Measurements from ENCODE around the gene SLC8A1. TPM values are rescaled to one million over a fixed set of nuclear protein-coding genes. Genes with fewer than 3 reads are reported as not detected.

Gene SLC8A1
- total RNA-seq, 1 experiment from 2014 or later: not detected

GRCh38 chr2:40255103-40255502 is 196.8 kb downstream of the SLC8A1 start:
- BruUV-seq (replicated peaks): no TSS peak
- Histone ChIP-seq H3K4me3 (ENCODE audit: low read depth, low read length, poor library complexity, severe bottlenecking) (no peak overlapping the region), H3K27ac (ENCODE audit: low read depth, low read length, poor library complexity, severe bottlenecking) (no peak overlapping the region), H3K9me3 (ENCODE audit: low read depth, low read length, poor library complexity, severe bottlenecking) (no peaks in the 10 kb centered on the region), H3K27me3 (replicated peaks; ENCODE audit: insufficient read depth, low read depth, low read length, poor library complexity) (peaks cover 9% of the 10 kb centered on the region), H3K36me3 (ENCODE audit: insufficient read depth, low read length, poor library complexity, severe bottlenecking) (no peaks in the 10 kb centered on the region), H3K4me1 (ENCODE audit: insufficient read depth, low read length, poor library complexity, severe bottlenecking) (no peaks in the 10 kb centered on the region)
- no peak for DNase-seq (ENCODE audit: low spot score)
- TF ChIP-seq EZH2 (IDR thresholded peaks at IDR 0.05; ENCODE audit: borderline replicate concordance, low read depth, low read length, poor library complexity, severe bottlenecking) (no peak), CTCF (conservative IDR thresholded peaks at IDR 0.05; ENCODE audit: low read depth, low read length) (no peak)
- CTCF ChIA-PET: no interaction called here
- POLR2A ChIA-PET (ENCODE audit: low non-redundant PET): no interaction called here
- intact Hi-C loops (cut with micrococcal nuclease; ENCODE audit: unreplicated experiment): no loop called here

- no peaks in the 10 kb centered on the region for H3K4me1 ChIP-seq (ENCODE audit: insufficient read depth, low read length, poor library complexity, severe bottlenecking)
- no peaks in the 10 kb centered on the region for H3K9me3 ChIP-seq (ENCODE audit: low read depth, low read length, poor library complexity, severe bottlenecking)
- no TSS peak for BruUV-seq (replicated peaks)
- no peak overlapping the region for H3K4me3 ChIP-seq (ENCODE audit: low read depth, low read length, poor library complexity, severe bottlenecking)
- CTCF ChIA-PET: no interaction called here
- H3K27ac ChIP-seq (ENCODE audit: low read depth, low read length, poor library complexity, severe bottlenecking): no peak overlapping the region
- POLR2A ChIA-PET (ENCODE audit: low non-redundant PET): no interaction called here
- no peaks in the 10 kb centered on the region for H3K36me3 ChIP-seq (ENCODE audit: insufficient read depth, low read length, poor library complexity, severe bottlenecking)
- intact Hi-C loops (cut with micrococcal nuclease; ENCODE audit: unreplicated experiment): no loop called here
- no peak for DNase-seq (ENCODE audit: low spot score)
- TF ChIP-seq CTCF (conservative IDR thresholded peaks at IDR 0.05; ENCODE audit: low read depth, low read length): no peak
- no peak for TF ChIP-seq EZH2 (IDR thresholded peaks at IDR 0.05; ENCODE audit: borderline replicate concordance, low read depth, low read length, poor library complexity, severe bottlenecking)
- peaks cover 7% of the 10 kb centered on the region for H3K27me3 ChIP-seq (replicated peaks; ENCODE audit: insufficient read depth, low read depth, low read length, poor library complexity)
Measured at GRCh38 chr2:40254611-40255010, 197.3 kb downstream of the SLC8A1 start.

GRCh38 chr2:40251137-40251536 is 200.8 kb downstream of the SLC8A1 start:
- Histone ChIP-seq H3K9me3 (ENCODE audit: low read depth, low read length, poor library complexity, severe bottlenecking) (no peaks in the 10 kb centered on the region), H3K27ac (ENCODE audit: low read depth, low read length, poor library complexity, severe bottlenecking) (no peak overlapping the region), H3K36me3 (ENCODE audit: insufficient read depth, low read length, poor library complexity, severe bottlenecking) (no peaks in the 10 kb centered on the region), H3K4me1 (ENCODE audit: insufficient read depth, low read length, poor library complexity, severe bottlenecking) (no peaks in the 10 kb centered on the region), H3K27me3 (replicated peaks; ENCODE audit: insufficient read depth, low read depth, low read length, poor library complexity) (peaks cover 20% of the 10 kb centered on the region), H3K4me3 (ENCODE audit: low read depth, low read length, poor library complexity, severe bottlenecking) (no peak overlapping the region)
- no peak for TF ChIP-seq CTCF (conservative IDR thresholded peaks at IDR 0.05; ENCODE audit: low read depth, low read length)
- TF ChIP-seq EZH2 (IDR thresholded peaks at IDR 0.05; ENCODE audit: borderline replicate concordance, low read depth, low read length, poor library complexity, severe bottlenecking): no peak
- DNase-seq (ENCODE audit: low spot score): no peak
- POLR2A ChIA-PET (ENCODE audit: low non-redundant PET): no interaction called here
- CTCF ChIA-PET: no interaction called here
- no TSS peak for BruUV-seq (replicated peaks)
- intact Hi-C loops (cut with micrococcal nuclease; ENCODE audit: unreplicated experiment): no loop called here
